HG03558 (cell line): ENCODE results near the gene GUCY1A1.

Source experiments
- ATAC-seq: cut with Tn5 transposase; IDR thresholded peaks from one replicate; pipeline ENCODE4 v1.9.1; 2021; ENCODE audit warnings: moderate number of reproducible peaks; ENCODE audit not compliant: unreplicated experiment; ENCODE audit errors: extremely low read depth

The GUCY1A1 gene

GRCh38 chr4:155657985-155658680 lies 8.5 kb upstream of the GUCY1A1 start:
- ATAC-seq: no peak

GRCh38 chr4:155658681-155659064 lies 8.0 kb upstream of the GUCY1A1 start:
- ATAC-seq: no peak

- no peak for ATAC-seq
Measured at GRCh38 chr4:155659176-155659575, 7.5 kb upstream of the GUCY1A1 start.

- no peak for ATAC-seq
Measured at GRCh38 chr4:155660436-155660835, 6.2 kb upstream of the GUCY1A1 start.

GRCh38 chr4:155665054-155665453 lies 1.6 kb upstream of the GUCY1A1 start:
- ATAC-seq: no peak

- peak; percentile 34 for ATAC-seq
Measured at GRCh38 chr4:155667222-155667567, 547 bp downstream of the GUCY1A1 start.

GRCh38 chr4:155667568-155668511 lies 1.2 kb downstream of the GUCY1A1 start:
- peak; percentile 18 for ATAC-seq

- ATAC-seq: no peak
Measured at GRCh38 chr4:155668707-155669220, 2.1 kb downstream of the GUCY1A1 start.

- ATAC-seq: no peak
Measured at GRCh38 chr4:155672342-155672741, 5.7 kb downstream of the GUCY1A1 start.

GRCh38 chr4:155673453-155673979 lies 6.9 kb downstream of the GUCY1A1 start:
- no peak for ATAC-seq

GRCh38 chr4:155674669-155675071 lies 8.0 kb downstream of the GUCY1A1 start:
- no peak for ATAC-seq

- no peak for ATAC-seq
Measured at GRCh38 chr4:155675709-155676429, 9.2 kb downstream of the GUCY1A1 start.

GRCh38 chr4:155676430-155676825 lies 9.8 kb downstream of the GUCY1A1 start:
- no peak for ATAC-seq

GRCh38 chr4:155678011-155678410 lies 11.4 kb downstream of the GUCY1A1 start:
- ATAC-seq: no peak

GRCh38 chr4:155679343-155679742 lies 12.7 kb downstream of the GUCY1A1 start:
- no peak for ATAC-seq

- no peak for ATAC-seq
Measured at GRCh38 chr4:155681886-155682285, 15.2 kb downstream of the GUCY1A1 start.

GRCh38 chr4:155684423-155684822 lies 17.8 kb downstream of the GUCY1A1 start:
- no peak for ATAC-seq

GRCh38 chr4:155684892-155685541 lies 18.4 kb downstream of the GUCY1A1 start:
- no peak for ATAC-seq

GRCh38 chr4:155687380-155687982 lies 20.8 kb downstream of the GUCY1A1 start:
- no peak for ATAC-seq

GRCh38 chr4:155688211-155688610 lies 21.6 kb downstream of the GUCY1A1 start:
- no peak for ATAC-seq
